HCT116 (cell line): Measurements from ENCODE around the gene NUDT14. TPM values are rescaled to one million over a fixed set of nuclear protein-coding genes. Genes with fewer than 3 reads are reported as not detected.

Source experiments
- ATAC-seq: fragments of 200-7000 bp; cut with Tn5 transposase; 2 replicates; pipeline ENCODE4 v1.9.1; 2020; ENCODE audit warnings: mild to moderate bottlenecking, moderate library complexity
- BruUV-seq: library from RNA; stranded (reverse); fragments of 400-500 nt; replicated peaks from 2 replicates; lab custom pipeline; 2021; lab: Mats Ljungman, UMichigan
- CTCF ChIA-PET: fragments of 300-600 bp; sonication (Branson Sonifier 250); formaldehyde crosslinking; loops from one replicate; lab custom pipeline; 2021; ENCODE audit warnings: antibody characterized with exemption; lab: Charles Lee
- POLR2A ChIA-PET: fragments of 300-600, 350-600 bp; sonication (Branson Sonifier 250); formaldehyde crosslinking; loops from one replicate; lab custom pipeline; 2021; ENCODE audit warnings: antibody characterized with exemption; lab: Charles Lee
- RAD21 ChIA-PET, 2 experiments: fragments of 300-600 bp; sonication (Branson Sonifier 250); formaldehyde crosslinking; loops; one replicate each; lab custom pipeline; 2023; ENCODE audit warnings: low total read pairs in 2 of 2; ENCODE audit not compliant: uncharacterized antibody in 2 of 2, unreplicated experiment in 2 of 2, low non-redundant PET in 1 of 2; lab: Charles Lee
- DNase-seq: peaks from one replicate; pipeline ENCODE4 v3.0.0-alpha.2; 2010; ENCODE audit warnings: low read depth, low spot score
- H2AFZ ChIP-seq: fragments of 200-600 bp; shearing (Covaris generic), sonication (generic); 2 replicates; pipeline ENCODE4 v1.6.1; 2017; ENCODE audit warnings: low read depth, mixed run types, mixed read lengths, antibody characterized with exemption, low read length; ENCODE audit not compliant: poor library complexity, severe bottlenecking
- H3K27ac ChIP-seq: 2 replicates; pipeline ENCODE4 v1.5.1; 2012; ENCODE audit warnings: low read depth, low read length
- H3K27me3 ChIP-seq: fragments of 200-600 bp; sonication (generic); 2 replicates; pipeline ENCODE4 v1.6.1; 2016; ENCODE audit warnings: mixed run types, low read length, mixed read lengths; ENCODE audit not compliant: insufficient read depth
- H3K36me3 ChIP-seq, 2 experiments: fragments of 200-500 bp in 1 of 2; fragments of 200-600 bp in 1 of 2; sonication (Bioruptor generic) in 1 of 2; sonication (generic) in 1 of 2; 2 replicates each; pipeline versions ENCODE4 v1.5.1 to v1.6.1; 2014 to 2016; ENCODE audit warnings: low read length in 2 of 2, inconsistent platforms in 1 of 2, mixed read lengths in 1 of 2, mixed run types in 1 of 2; ENCODE audit not compliant: insufficient read depth in 2 of 2, control insufficient read depth in 1 of 2
- H3K4me1 ChIP-seq, 2 experiments: fragments of 200-600 bp in 1 of 2; sonication (generic) in 1 of 2; 2 replicates each; pipeline versions ENCODE4 v1.5.1 to v1.6.1; 2012 to 2017; ENCODE audit warnings: low read length in 2 of 2, inconsistent platforms in 1 of 2, mild to moderate bottlenecking in 1 of 2, mixed read lengths in 1 of 2, mixed run types in 1 of 2, moderate library complexity in 1 of 2; ENCODE audit not compliant: insufficient read depth in 2 of 2, control insufficient read depth in 1 of 2
- H3K4me2 ChIP-seq: fragments of 200-600 bp; sonication (generic); 2 replicates; pipeline ENCODE4 v1.6.1; 2017; ENCODE audit warnings: mixed run types, low read length, mixed read lengths
- H3K4me3 ChIP-seq, 2 experiments: fragments of 200-600 bp in 1 of 2; sonication (generic) in 1 of 2; replicated peaks in 1 of 2; 2 replicates each; pipeline ENCODE4 v1.5.1; 2011 to 2016; ENCODE audit warnings: low read length in 2 of 2, control low read depth in 1 of 2, low read depth in 1 of 2, mild to moderate bottlenecking in 1 of 2, mixed read lengths in 1 of 2, mixed run types in 1 of 2
- H3K79me2 ChIP-seq: fragments of 200-600 bp; sonication (generic); 2 replicates; pipeline ENCODE4 v1.6.1; 2017; ENCODE audit warnings: mild to moderate bottlenecking, mixed run types, low read length, moderate library complexity, mixed read lengths; ENCODE audit not compliant: insufficient read depth
- H3K9ac ChIP-seq: fragments of 200-600 bp; sonication (generic); 2 replicates; pipeline ENCODE4 v1.6.1; 2016; ENCODE audit warnings: low read length, mixed read lengths
- H3K9me2 ChIP-seq: fragments of 200-600 bp; sonication (generic), shearing (Covaris generic); 2 replicates; pipeline ENCODE4 v1.6.1; 2017; ENCODE audit warnings: mixed run types, mild to moderate bottlenecking, moderate library complexity; ENCODE audit not compliant: insufficient read depth
- H3K9me3 ChIP-seq, 2 experiments: fragments of 200-500 bp in 1 of 2; fragments of 200-600 bp in 1 of 2; sonication (Bioruptor generic) in 1 of 2; sonication (generic) in 1 of 2; 2 replicates each; pipeline ENCODE4 v1.6.1; 2014 to 2017; ENCODE audit warnings: low read length in 2 of 2, mixed read lengths in 2 of 2, inconsistent platforms in 1 of 2, low read depth in 1 of 2, mild to moderate bottlenecking in 1 of 2, mixed run types in 1 of 2, moderate library complexity in 1 of 2; ENCODE audit not compliant: control insufficient read depth in 1 of 2, insufficient read depth in 1 of 2
- H4K20me1 ChIP-seq: fragments of 200-600 bp; sonication (generic), shearing (Covaris generic); 2 replicates; pipeline ENCODE4 v1.6.1; 2017; ENCODE audit warnings: mixed run types, mild to moderate bottlenecking, moderate library complexity; ENCODE audit not compliant: insufficient read depth
- ATF3 ChIP-seq: IDR thresholded peaks from 2 replicates; pipeline ENCODE4 v1.6.1; 2012
- CEBPB ChIP-seq: IDR thresholded peaks from 2 replicates; pipeline ENCODE4 v1.6.1; 2012; ENCODE audit warnings: low read depth
- CTCF ChIP-seq, 3 experiments: fragments of 200-600 bp in 1 of 3; sonication (generic) in 1 of 3; IDR thresholded peaks in 2 of 3; conservative IDR thresholded peaks in 1 of 3; 2 replicates each; pipeline ENCODE4 v1.5.1; 2012 to 2017; ENCODE audit warnings: low read depth in 2 of 3, low read length in 2 of 3, antibody characterized with exemption in 1 of 3, borderline replicate concordance in 1 of 3, control low read depth in 1 of 3, mild to moderate bottlenecking in 1 of 3, mixed read lengths in 1 of 3, mixed run types in 1 of 3, moderate library complexity in 1 of 3; ENCODE audit not compliant: insufficient read depth in 1 of 3
- ELF1 ChIP-seq: IDR thresholded peaks from 2 replicates; pipeline ENCODE4 v1.6.1; 2012; ENCODE audit warnings: low read depth, borderline replicate concordance
- EZH2phosphoT487 ChIP-seq: fragments of 200-600 bp; IDR thresholded peaks from 2 replicates; pipeline ENCODE4 v1.6.1; 2018; ENCODE audit warnings: antibody characterized with exemption, borderline replicate concordance
- FOSL1 ChIP-seq: IDR thresholded peaks from 2 replicates; pipeline ENCODE4 v1.6.1; 2012; ENCODE audit warnings: low read depth
- MAX ChIP-seq: IDR thresholded peaks from 2 replicates; pipeline ENCODE4 v1.6.1; 2012
- POLR2A ChIP-seq: IDR thresholded peaks from 2 replicates; pipeline ENCODE4 v1.7.0; 2011; ENCODE audit warnings: borderline replicate concordance; ENCODE audit not compliant: insufficient read depth, insufficient read length; ENCODE audit errors: extremely low read depth
- RAD21 ChIP-seq: IDR thresholded peaks from 2 replicates; pipeline ENCODE4 v1.6.1; 2012; ENCODE audit warnings: low read depth, mild to moderate bottlenecking
- SP1 ChIP-seq: IDR thresholded peaks from 2 replicates; pipeline ENCODE4 v1.6.1; 2012; ENCODE audit warnings: low read depth
- SRF ChIP-seq: IDR thresholded peaks from 2 replicates; pipeline ENCODE4 v1.6.1; 2012; ENCODE audit warnings: low read depth
- TCF7L2 ChIP-seq: IDR thresholded peaks from 2 replicates; pipeline ENCODE4 v1.7.0; 2011; ENCODE audit warnings: borderline replicate concordance, inconsistent platforms; ENCODE audit not compliant: insufficient read depth, insufficient read length; ENCODE audit errors: extremely low read depth
- YY1 ChIP-seq: IDR thresholded peaks from 2 replicates; pipeline ENCODE4 v1.6.1; 2011; ENCODE audit warnings: low read length, low read depth, moderate library complexity, mild to moderate bottlenecking; ENCODE audit not compliant: insufficient replicate concordance; ENCODE audit errors: extremely low read depth
- ZFX ChIP-seq: fragments of 450-650 bp; IDR thresholded peaks from 2 replicates; pipeline ENCODE4 v1.6.1; 2017
- ZNF274 ChIP-seq: fragments of 200-500 bp; sonication (Bioruptor generic); IDR thresholded peaks from 2 replicates; pipeline ENCODE4 v1.6.1; 2014; ENCODE audit warnings: mild to moderate bottlenecking, low read depth, low read length, inconsistent platforms
- intact Hi-C: fragments of 100-400 bp; cut with micrococcal nuclease; formaldehyde crosslinking; loops from 2 replicates; pipeline ENCODE4 v1.10.0; 2022
- total RNA-seq: library from RNA; stranded (reverse); gene quantifications from one replicate; pipeline ENCODE4 v1.2.1, GENCODE V29; 2021; ENCODE audit not compliant: unreplicated experiment

The NUDT14 gene
- total RNA-seq, 1 experiment from 2014 or later, result 56.1 TPM

GRCh38 chr14:105205673-105206208 is 24.6 kb upstream of the NUDT14 start (continued):
- TF ChIP-seq ATF3, result no peak
- no peak for TF ChIP-seq CEBPB
- no peak for TF ChIP-seq RAD21
- TF ChIP-seq ELF1, result no peak
- TF ChIP-seq MAX, result no peak
- no peak for TF ChIP-seq SP1
- no peak for TF ChIP-seq SRF
- TF ChIP-seq YY1, result no peak
- TF ChIP-seq ZFX, result no peak

GRCh38 chr14:105204931-105205672 is 24.0 kb upstream of the NUDT14 start:
- intact Hi-C loops, result no loop called here
- no peak overlapping the region for H3K27ac ChIP-seq
- ChIA-PET RAD21 (no interaction called here), CTCF (interaction anchor here (1.4 kb wide), 1 partner anchor 129 kb away, joined by 3 read pairs; no protein-coding TSS in a partner anchor), POLR2A (no interaction called here)
- no peak overlapping the region for H3K4me2 ChIP-seq
- peaks cover 14 to 20% of the 10 kb centered on the region in 2 experiments; a peak in 3 of 4 replicates for H3K4me1 ChIP-seq
- H3K9ac ChIP-seq, result no peak overlapping the region
- H3K9me3 ChIP-seq, result no peaks in the 10 kb centered on the region
- H3K36me3 ChIP-seq, result no peaks in the 10 kb centered on the region
- no peaks in the 10 kb centered on the region for H3K79me2 ChIP-seq
- no peaks in the 10 kb centered on the region for H3K9me2 ChIP-seq
- no peak for DNase-seq
- ATAC-seq, result no peak
- no peak overlapping the region for H3K4me3 ChIP-seq
- no peak for TF ChIP-seq ELF1
- no peak for TF ChIP-seq ZFX
- TF ChIP-seq CTCF (IDR thresholded peaks at IDR 0.05 in 2 of 3, conservative IDR thresholded peaks at IDR 0.05 in 1 of 3; ENCODE audit: borderline replicate concordance in 1 of 3, insufficient read depth in 1 of 3, low read depth in 2 of 3, low read length in 2 of 3), result no peak
- TF ChIP-seq TCF7L2, result no peak
- TF ChIP-seq ZNF274, result no peak
- no peak for TF ChIP-seq EZH2phosphoT487
- no peak for TF ChIP-seq RAD21
- no peak for TF ChIP-seq FOSL1
- no peak for TF ChIP-seq ATF3
- no peak for TF ChIP-seq SP1
- TF ChIP-seq CEBPB, result no peak
- TF ChIP-seq POLR2A, result no peak
- no TSS peak for BruUV-seq
- no peaks in the 10 kb centered on the region for H3K27me3 ChIP-seq
- H4K20me1 ChIP-seq, result no peaks in the 10 kb centered on the region
- H2AFZ ChIP-seq, result no peak overlapping the region
